GM23338 (cell line): ENCODE results near the gene CPNE8. TPM values are rescaled to one million over a fixed set of nuclear protein-coding genes. Genes with fewer than 3 reads are reported as not detected.

Source experiments
- ATAC-seq: fragments of 200-7000 bp; cut with Tn5 transposase; 3 replicates; pipeline ENCODE4 v1.9.1; 2020
- DNase-seq: peaks from one replicate; pipeline ENCODE4 v3.0.0-alpha.2; 2015; ENCODE audit warnings: low spot score
- H2AFZ ChIP-seq: fragments of 200-600 bp; sonication (generic); 2 replicates; pipeline ENCODE4 v1.8.0; 2016; ENCODE audit warnings: antibody characterized with exemption, mild to moderate bottlenecking, moderate library complexity
- H3F3A ChIP-seq: fragments of 200-600 bp; sonication (generic); replicated peaks from 2 replicates; pipeline ENCODE4 v1.8.0; 2017; ENCODE audit warnings: antibody characterized with exemption, mixed run types, low read depth
- H3K27ac ChIP-seq: fragments of 200-600 bp; sonication (generic); 2 replicates; pipeline ENCODE4 v1.6.1; 2016; ENCODE audit warnings: low read depth
- H3K27me3 ChIP-seq: fragments of 200-600 bp; sonication (generic); 2 replicates; pipeline ENCODE4 v1.8.0; 2016; ENCODE audit warnings: mild to moderate bottlenecking, mixed run types, moderate library complexity; ENCODE audit not compliant: insufficient read depth
- H3K36me3 ChIP-seq: fragments of 200-600 bp; sonication (generic); 2 replicates; pipeline ENCODE4 v1.8.0; 2016; ENCODE audit warnings: mild to moderate bottlenecking; ENCODE audit not compliant: insufficient read depth
- H3K4me1 ChIP-seq: fragments of 200-600 bp; sonication (generic); 2 replicates; pipeline ENCODE4 v1.8.0; 2016; ENCODE audit warnings: mild to moderate bottlenecking, moderate library complexity; ENCODE audit not compliant: insufficient read depth
- H3K4me2 ChIP-seq: fragments of 200-600 bp; sonication (generic); 2 replicates; pipeline ENCODE4 v1.7.1; 2017; ENCODE audit warnings: mixed run types
- H3K4me3 ChIP-seq: fragments of 200-600 bp; sonication (generic); 2 replicates; pipeline ENCODE4 v1.6.1; 2016; ENCODE audit warnings: mixed run types
- H3K79me2 ChIP-seq: fragments of 200-600 bp; sonication (generic); replicated peaks from 2 replicates; pipeline ENCODE4 v1.8.0; 2017; ENCODE audit warnings: mild to moderate bottlenecking; ENCODE audit not compliant: insufficient read depth
- H3K9me2 ChIP-seq: fragments of 200-600 bp; sonication (generic); 2 replicates; pipeline ENCODE4 v1.8.0; 2017; ENCODE audit not compliant: insufficient read depth
- H4K20me1 ChIP-seq: fragments of 200-600 bp; sonication (generic); replicated peaks from 2 replicates; pipeline ENCODE4 v1.8.0; 2017; ENCODE audit warnings: mild to moderate bottlenecking; ENCODE audit not compliant: insufficient read depth
- H3K27ac Mint-ChIP-seq: 2 replicates; pipeline ENCODE4 v1.8.0; 2020; ENCODE audit warnings: inconsistent platforms, mild to moderate bottlenecking, moderate library complexity, mixed read lengths
- H3K27me3 Mint-ChIP-seq: 3 replicates; pipeline ENCODE4 v1.8.0; 2022; ENCODE audit warnings: low read depth, mild to moderate bottlenecking, moderate library complexity, mixed read lengths, inconsistent platforms; ENCODE audit not compliant: insufficient read depth, poor library complexity
- H3K36me3 Mint-ChIP-seq: 3 replicates; pipeline ENCODE4 v1.8.0; 2021; ENCODE audit warnings: low read depth, mild to moderate bottlenecking, inconsistent platforms, moderate library complexity, mixed read lengths
- H3K4me1 Mint-ChIP-seq: 3 replicates; pipeline ENCODE4 v1.8.0; 2020; ENCODE audit warnings: mild to moderate bottlenecking, inconsistent platforms, mixed read lengths
- H3K4me3 Mint-ChIP-seq: 3 replicates; pipeline ENCODE4 v1.8.0; 2021; ENCODE audit warnings: moderate library complexity, mild to moderate bottlenecking, inconsistent platforms, mixed read lengths
- H3K9me3 Mint-ChIP-seq: 3 replicates; pipeline ENCODE4 v1.8.0; 2020; ENCODE audit warnings: moderate library complexity, mild to moderate bottlenecking, inconsistent platforms, mixed read lengths
- CREB1 ChIP-seq: fragments of 250-450 bp; sonication (Bioruptor Pico); IDR thresholded peaks from 2 replicates; pipeline ENCODE4 v1.5.0; 2020; ENCODE audit warnings: low read depth, mild to moderate bottlenecking, moderate library complexity
- EZH2 ChIP-seq: fragments of 200-600 bp; sonication (generic); IDR thresholded peaks from one replicate; pipeline ENCODE4 v1.8.0; 2017; ENCODE audit warnings: antibody characterized with exemption, mild to moderate bottlenecking, low read depth; ENCODE audit not compliant: unreplicated experiment
- EZH2phosphoT487 ChIP-seq: fragments of 200-600 bp; sonication (generic); IDR thresholded peaks from one replicate; pipeline ENCODE4 v1.8.1; 2018; ENCODE audit warnings: antibody characterized with exemption; ENCODE audit not compliant: unreplicated experiment
- JUNB ChIP-seq: IDR thresholded peaks from one replicate; pipeline ENCODE4 v1.6.1; 2016; ENCODE audit warnings: antibody characterized with exemption; ENCODE audit not compliant: unreplicated experiment
- NANOG ChIP-seq: IDR thresholded peaks from 2 replicates; pipeline ENCODE4 v1.6.1; 2016; ENCODE audit warnings: antibody characterized with exemption, borderline replicate concordance
- POLR2AphosphoS5 ChIP-seq: IDR thresholded peaks from 2 replicates; pipeline ENCODE4 v1.6.1; 2016; ENCODE audit warnings: antibody characterized with exemption, low read depth
- STAT1 ChIP-seq: IDR thresholded peaks from one replicate; pipeline ENCODE4 v1.6.1; 2016; ENCODE audit warnings: antibody characterized with exemption; ENCODE audit not compliant: unreplicated experiment
- ZNF114 ChIP-seq: fragments of 250-450 bp; sonication (Bioruptor Pico); IDR thresholded peaks from 2 replicates; pipeline ENCODE4 v1.5.0; 2020; ENCODE audit warnings: mild to moderate bottlenecking, moderate library complexity
- ZNF331 ChIP-seq: fragments of 250-450 bp; sonication (Bioruptor Pico); IDR thresholded peaks from 2 replicates; pipeline ENCODE4 v1.5.0; 2020; ENCODE audit warnings: low read depth, mild to moderate bottlenecking, moderate library complexity
- polyA plus RNA-seq: library from polyadenylated mRNA; unstranded; fragments of >200 nt; fragmentation: Nextera tagmentation; extraction: Ambion mirVana; gene quantifications from 2 replicates; pipeline ENCODE4 v1.2.1, GENCODE V29; 2016
- total RNA-seq: library from RNA; depleted of rRNA; stranded (reverse); fragments of >200 nt; shearing (Covaris generic); gene quantifications from 2 replicates; pipeline ENCODE4 v1.2.3, GENCODE V29; 2014
- TF ChIP-seq, protein P1 (sequence below): IDR thresholded peaks from one replicate; pipeline ENCODE4 v1.6.1; 2018; ENCODE audit warnings: antibody characterized with exemption; ENCODE audit not compliant: unreplicated experiment
- TF ChIP-seq, protein P2 (sequence below): fragments of 250-450 bp; sonication (Bioruptor Pico); IDR thresholded peaks from 2 replicates; pipeline ENCODE4 v1.5.0; 2020; ENCODE audit warnings: mild to moderate bottlenecking, moderate library complexity
- TF ChIP-seq, protein P3 (sequence below), 2 experiments: fragments of 200-600 bp in 1 of 2; sonication (generic) in 1 of 2; conservative IDR thresholded peaks; 2 replicates each; pipeline versions ENCODE4 v1.5.1 to v1.6.1; 2016 to 2017; ENCODE audit warnings: antibody characterized with exemption in 2 of 2, low read depth in 2 of 2, mild to moderate bottlenecking in 2 of 2, moderate library complexity in 1 of 2
- TF ChIP-seq, protein P4 (sequence below): IDR thresholded peaks from 2 replicates; pipeline ENCODE4 v1.6.1; 2016; ENCODE audit warnings: antibody characterized with exemption

CPNE8 gene
- total and polyA plus RNA-seq, 2 experiments from 2014 or later: 8.7 to 10.1 TPM

DNA sequence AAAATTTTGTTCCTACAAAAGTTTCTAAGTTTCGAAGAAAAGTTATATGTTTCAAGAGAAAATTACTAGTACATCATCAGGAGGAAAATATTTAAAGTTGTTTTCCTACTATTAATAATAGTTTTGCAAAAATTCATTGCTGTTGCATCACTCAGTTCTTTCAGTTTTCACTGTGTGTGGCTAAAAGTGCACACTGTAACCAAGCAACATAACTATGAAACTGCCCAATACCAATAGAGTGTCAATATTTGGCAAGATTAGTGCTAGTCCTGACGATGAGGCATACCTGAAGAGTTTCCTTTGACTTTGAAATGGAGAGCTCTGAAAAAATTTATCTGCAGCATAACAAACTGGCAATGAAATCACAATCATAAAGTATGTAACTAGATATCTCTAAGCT, 194.3 kb downstream of the CPNE8 start:
- no peaks in the 10 kb centered on the region for H3K4me1 Mint-ChIP-seq

More for the DNA sequence above, 194.3 kb downstream of the CPNE8 start:
- no peak for DNase-seq
- Histone ChIP-seq H3F3A (no peaks in the 10 kb centered on the region), H3K4me1 (no peaks in the 10 kb centered on the region), H3K9me2 (no peaks in the 10 kb centered on the region), H3K27me3 (no peaks in the 10 kb centered on the region), H3K79me2 (no peaks in the 10 kb centered on the region), H3K27ac (no peak overlapping the region), H2AFZ (no peak overlapping the region), H4K20me1 (no peaks in the 10 kb centered on the region), H3K36me3 (no peaks in the 10 kb centered on the region), H3K4me2 (no peak overlapping the region), H3K4me3 (no peak overlapping the region)
- ATAC-seq: no peak
- H3K4me3 Mint-ChIP-seq: no peak overlapping the region
- no peaks in the 10 kb centered on the region for H3K36me3 Mint-ChIP-seq
- TF ChIP-seq CREB1 (no peak), EZH2 (no peak), STAT1 (no peak), ZNF331 (CRISPR knock-in tag) (no peak), POLR2AphosphoS5 (no peak), NANOG (no peak), EZH2phosphoT487 (no peak), JUNB (no peak), ZNF114 (CRISPR knock-in tag) (no peak)
- TF ChIP-seq, protein P1, sequence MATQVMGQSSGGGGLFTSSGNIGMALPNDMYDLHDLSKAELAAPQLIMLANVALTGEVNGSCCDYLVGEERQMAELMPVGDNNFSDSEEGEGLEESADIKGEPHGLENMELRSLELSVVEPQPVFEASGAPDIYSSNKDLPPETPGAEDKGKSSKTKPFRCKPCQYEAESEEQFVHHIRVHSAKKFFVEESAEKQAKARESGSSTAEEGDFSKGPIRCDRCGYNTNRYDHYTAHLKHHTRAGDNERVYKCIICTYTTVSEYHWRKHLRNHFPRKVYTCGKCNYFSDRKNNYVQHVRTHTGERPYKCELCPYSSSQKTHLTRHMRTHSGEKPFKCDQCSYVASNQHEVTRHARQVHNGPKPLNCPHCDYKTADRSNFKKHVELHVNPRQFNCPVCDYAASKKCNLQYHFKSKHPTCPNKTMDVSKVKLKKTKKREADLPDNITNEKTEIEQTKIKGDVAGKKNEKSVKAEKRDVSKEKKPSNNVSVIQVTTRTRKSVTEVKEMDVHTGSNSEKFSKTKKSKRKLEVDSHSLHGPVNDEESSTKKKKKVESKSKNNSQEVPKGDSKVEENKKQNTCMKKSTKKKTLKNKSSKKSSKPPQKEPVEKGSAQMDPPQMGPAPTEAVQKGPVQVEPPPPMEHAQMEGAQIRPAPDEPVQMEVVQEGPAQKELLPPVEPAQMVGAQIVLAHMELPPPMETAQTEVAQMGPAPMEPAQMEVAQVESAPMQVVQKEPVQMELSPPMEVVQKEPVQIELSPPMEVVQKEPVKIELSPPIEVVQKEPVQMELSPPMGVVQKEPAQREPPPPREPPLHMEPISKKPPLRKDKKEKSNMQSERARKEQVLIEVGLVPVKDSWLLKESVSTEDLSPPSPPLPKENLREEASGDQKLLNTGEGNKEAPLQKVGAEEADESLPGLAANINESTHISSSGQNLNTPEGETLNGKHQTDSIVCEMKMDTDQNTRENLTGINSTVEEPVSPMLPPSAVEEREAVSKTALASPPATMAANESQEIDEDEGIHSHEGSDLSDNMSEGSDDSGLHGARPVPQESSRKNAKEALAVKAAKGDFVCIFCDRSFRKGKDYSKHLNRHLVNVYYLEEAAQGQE: no peak
- TF ChIP-seq, protein P2, sequence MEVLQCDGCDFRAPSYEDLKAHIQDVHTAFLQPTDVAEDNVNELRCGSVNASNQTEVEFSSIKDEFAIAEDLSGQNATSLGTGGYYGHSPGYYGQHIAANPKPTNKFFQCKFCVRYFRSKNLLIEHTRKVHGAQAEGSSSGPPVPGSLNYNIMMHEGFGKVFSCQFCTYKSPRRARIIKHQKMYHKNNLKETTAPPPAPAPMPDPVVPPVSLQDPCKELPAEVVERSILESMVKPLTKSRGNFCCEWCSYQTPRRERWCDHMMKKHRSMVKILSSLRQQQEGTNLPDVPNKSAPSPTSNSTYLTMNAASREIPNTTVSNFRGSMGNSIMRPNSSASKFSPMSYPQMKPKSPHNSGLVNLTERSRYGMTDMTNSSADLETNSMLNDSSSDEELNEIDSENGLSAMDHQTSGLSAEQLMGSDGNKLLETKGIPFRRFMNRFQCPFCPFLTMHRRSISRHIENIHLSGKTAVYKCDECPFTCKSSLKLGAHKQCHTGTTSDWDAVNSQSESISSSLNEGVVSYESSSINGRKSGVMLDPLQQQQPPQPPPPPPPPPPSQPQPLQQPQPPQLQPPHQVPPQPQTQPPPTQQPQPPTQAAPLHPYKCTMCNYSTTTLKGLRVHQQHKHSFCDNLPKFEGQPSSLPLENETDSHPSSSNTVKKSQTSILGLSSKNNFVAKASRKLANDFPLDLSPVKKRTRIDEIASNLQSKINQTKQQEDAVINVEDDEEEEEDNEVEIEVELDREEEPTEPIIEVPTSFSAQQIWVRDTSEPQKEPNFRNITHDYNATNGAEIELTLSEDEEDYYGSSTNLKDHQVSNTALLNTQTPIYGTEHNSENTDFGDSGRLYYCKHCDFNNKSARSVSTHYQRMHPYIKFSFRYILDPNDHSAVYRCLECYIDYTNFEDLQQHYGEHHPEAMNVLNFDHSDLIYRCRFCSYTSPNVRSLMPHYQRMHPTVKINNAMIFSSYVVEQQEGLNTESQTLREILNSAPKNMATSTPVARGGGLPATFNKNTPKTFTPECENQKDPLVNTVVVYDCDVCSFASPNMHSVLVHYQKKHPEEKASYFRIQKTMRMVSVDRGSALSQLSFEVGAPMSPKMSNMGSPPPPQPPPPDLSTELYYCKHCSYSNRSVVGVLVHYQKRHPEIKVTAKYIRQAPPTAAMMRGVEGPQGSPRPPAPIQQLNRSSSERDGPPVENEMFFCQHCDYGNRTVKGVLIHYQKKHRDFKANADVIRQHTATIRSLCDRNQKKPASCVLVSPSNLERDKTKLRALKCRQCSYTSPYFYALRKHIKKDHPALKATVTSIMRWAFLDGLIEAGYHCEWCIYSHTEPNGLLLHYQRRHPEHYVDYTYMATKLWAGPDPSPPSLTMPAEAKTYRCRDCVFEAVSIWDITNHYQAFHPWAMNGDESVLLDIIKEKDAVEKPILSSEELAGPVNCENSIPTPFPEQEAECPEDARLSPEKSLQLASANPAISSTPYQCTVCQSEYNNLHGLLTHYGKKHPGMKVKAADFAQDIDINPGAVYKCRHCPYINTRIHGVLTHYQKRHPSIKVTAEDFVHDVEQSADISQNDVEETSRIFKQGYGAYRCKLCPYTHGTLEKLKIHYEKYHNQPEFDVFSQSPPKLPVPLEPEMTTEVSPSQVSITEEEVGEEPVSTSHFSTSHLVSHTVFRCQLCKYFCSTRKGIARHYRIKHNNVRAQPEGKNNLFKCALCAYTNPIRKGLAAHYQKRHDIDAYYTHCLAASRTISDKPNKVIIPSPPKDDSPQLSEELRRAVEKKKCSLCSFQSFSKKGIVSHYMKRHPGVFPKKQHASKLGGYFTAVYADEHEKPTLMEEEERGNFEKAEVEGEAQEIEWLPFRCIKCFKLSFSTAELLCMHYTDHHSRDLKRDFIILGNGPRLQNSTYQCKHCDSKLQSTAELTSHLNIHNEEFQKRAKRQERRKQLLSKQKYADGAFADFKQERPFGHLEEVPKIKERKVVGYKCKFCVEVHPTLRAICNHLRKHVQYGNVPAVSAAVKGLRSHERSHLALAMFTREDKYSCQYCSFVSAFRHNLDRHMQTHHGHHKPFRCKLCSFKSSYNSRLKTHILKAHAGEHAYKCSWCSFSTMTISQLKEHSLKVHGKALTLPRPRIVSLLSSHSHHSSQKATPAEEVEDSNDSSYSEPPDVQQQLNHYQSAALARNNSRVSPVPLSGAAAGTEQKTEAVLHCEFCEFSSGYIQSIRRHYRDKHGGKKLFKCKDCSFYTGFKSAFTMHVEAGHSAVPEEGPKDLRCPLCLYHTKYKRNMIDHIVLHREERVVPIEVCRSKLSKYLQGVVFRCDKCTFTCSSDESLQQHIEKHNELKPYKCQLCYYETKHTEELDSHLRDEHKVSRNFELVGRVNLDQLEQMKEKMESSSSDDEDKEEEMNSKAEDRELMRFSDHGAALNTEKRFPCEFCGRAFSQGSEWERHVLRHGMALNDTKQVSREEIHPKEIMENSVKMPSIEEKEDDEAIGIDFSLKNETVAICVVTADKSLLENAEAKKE (CRISPR knock-in tag): no peak
- TF ChIP-seq, protein P3, sequence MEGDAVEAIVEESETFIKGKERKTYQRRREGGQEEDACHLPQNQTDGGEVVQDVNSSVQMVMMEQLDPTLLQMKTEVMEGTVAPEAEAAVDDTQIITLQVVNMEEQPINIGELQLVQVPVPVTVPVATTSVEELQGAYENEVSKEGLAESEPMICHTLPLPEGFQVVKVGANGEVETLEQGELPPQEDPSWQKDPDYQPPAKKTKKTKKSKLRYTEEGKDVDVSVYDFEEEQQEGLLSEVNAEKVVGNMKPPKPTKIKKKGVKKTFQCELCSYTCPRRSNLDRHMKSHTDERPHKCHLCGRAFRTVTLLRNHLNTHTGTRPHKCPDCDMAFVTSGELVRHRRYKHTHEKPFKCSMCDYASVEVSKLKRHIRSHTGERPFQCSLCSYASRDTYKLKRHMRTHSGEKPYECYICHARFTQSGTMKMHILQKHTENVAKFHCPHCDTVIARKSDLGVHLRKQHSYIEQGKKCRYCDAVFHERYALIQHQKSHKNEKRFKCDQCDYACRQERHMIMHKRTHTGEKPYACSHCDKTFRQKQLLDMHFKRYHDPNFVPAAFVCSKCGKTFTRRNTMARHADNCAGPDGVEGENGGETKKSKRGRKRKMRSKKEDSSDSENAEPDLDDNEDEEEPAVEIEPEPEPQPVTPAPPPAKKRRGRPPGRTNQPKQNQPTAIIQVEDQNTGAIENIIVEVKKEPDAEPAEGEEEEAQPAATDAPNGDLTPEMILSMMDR (conservative IDR thresholded peaks at IDR 0.05; ENCODE audit: low read depth in 2 of 2): no peak
- TF ChIP-seq, protein P4, sequence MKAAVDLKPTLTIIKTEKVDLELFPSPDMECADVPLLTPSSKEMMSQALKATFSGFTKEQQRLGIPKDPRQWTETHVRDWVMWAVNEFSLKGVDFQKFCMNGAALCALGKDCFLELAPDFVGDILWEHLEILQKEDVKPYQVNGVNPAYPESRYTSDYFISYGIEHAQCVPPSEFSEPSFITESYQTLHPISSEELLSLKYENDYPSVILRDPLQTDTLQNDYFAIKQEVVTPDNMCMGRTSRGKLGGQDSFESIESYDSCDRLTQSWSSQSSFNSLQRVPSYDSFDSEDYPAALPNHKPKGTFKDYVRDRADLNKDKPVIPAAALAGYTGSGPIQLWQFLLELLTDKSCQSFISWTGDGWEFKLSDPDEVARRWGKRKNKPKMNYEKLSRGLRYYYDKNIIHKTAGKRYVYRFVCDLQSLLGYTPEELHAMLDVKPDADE: no peak
- H3K27me3 Mint-ChIP-seq: no peaks in the 10 kb centered on the region
- H3K9me3 Mint-ChIP-seq: no peaks in the 10 kb centered on the region; the same call in 2 of the 3 replicates
- H3K27ac Mint-ChIP-seq: no peak overlapping the region
